COLO668 (cell line): ENCODE measurements around the gene INAFM1.

Source experiments
- DNase-seq: peaks from one replicate; lab custom pipeline; 2025; ENCODE audit not compliant: unreplicated experiment; lab: John Stamatoyannopoulos, UW

The INAFM1 gene

GRCh38 chr19:47274071-47274890 lies at the start of gene INAFM1:
Gene INAFM1 (plus strand): TSS chr19:47274885. CDS start chr19:47274920, 35 bp downstream.
- DNase-seq: peak; percentile 93

- DNase-seq: peak; percentile 93
Measured at GRCh38 chr19:47225746-47226425, 48.8 kb upstream of the INAFM1 start.

GRCh38 chr19:47226426-47227351 lies 48.0 kb upstream of the INAFM1 start:
- DNase-seq: peak; percentile 74

GRCh38 chr19:47227352-47228167 lies 47.1 kb upstream of the INAFM1 start:
- DNase-seq: peak; percentile 69

- peak; percentile 53 for DNase-seq
Measured at GRCh38 chr19:47228168-47228936, 46.3 kb upstream of the INAFM1 start.

GRCh38 chr19:47228937-47229675 lies 45.6 kb upstream of the INAFM1 start:
- peak; percentile 12 for DNase-seq

GRCh38 chr19:47229676-47230053 lies 45.0 kb upstream of the INAFM1 start:
- no peak for DNase-seq

- peak; percentile 48 for DNase-seq
Measured at GRCh38 chr19:47230054-47230920, 44.4 kb upstream of the INAFM1 start.

- no peak for DNase-seq
Measured at GRCh38 chr19:47230921-47231214, 43.8 kb upstream of the INAFM1 start, which contains the start of gene BBC3. Gene BBC3 (minus strand): TSS chr19:47231199. CDS start chr19:47228431, 2,768 bp downstream.

- peak; percentile 86 for DNase-seq
Measured at GRCh38 chr19:47231215-47232054, 43.2 kb upstream of the INAFM1 start.

GRCh38 chr19:47232422-47233211 lies 42.1 kb upstream of the INAFM1 start:
- DNase-seq: peak; percentile 25

GRCh38 chr19:47236072-47236675 lies 38.5 kb upstream of the INAFM1 start:
- no peak for DNase-seq

- DNase-seq: no peak
Measured at GRCh38 chr19:47239152-47239551, 35.5 kb upstream of the INAFM1 start.

GRCh38 chr19:47239610-47240296 lies 34.9 kb upstream of the INAFM1 start:
- DNase-seq: peak; percentile 52

- no peak for DNase-seq
Measured at GRCh38 chr19:47240556-47240955, 34.1 kb upstream of the INAFM1 start.
